HEK293T (cell line): Measurements from ENCODE around the gene NEK4.

Experiments used
- CTCF ChIA-PET: fragments of 350-600 bp; formaldehyde crosslinking; extraction: SDS; loops from one replicate; lab custom pipeline; 2021; ENCODE audit warnings: antibody characterized with exemption, inconsistent platforms; lab: Yijun Ruan, JAX
- POLR2A ChIA-PET: fragments of 350-600 bp; formaldehyde crosslinking; extraction: SDS; loops from one replicate; lab custom pipeline; 2020; ENCODE audit warnings: antibody characterized with exemption, inconsistent platforms; lab: Yijun Ruan, JAX
- DNase-seq: peaks from one replicate; pipeline ENCODE4 v3.0.0; 2012; ENCODE audit warnings: mixed read lengths; ENCODE audit errors: extremely low spot score
- ARNT ChIP-seq: fragments of 450-650 bp; IDR thresholded peaks from 2 replicates; pipeline ENCODE4 v1.6.1; 2017; ENCODE audit warnings: mild to moderate bottlenecking
- BHLHE40 ChIP-seq: fragments of 450-650 bp; IDR thresholded peaks from 2 replicates; pipeline ENCODE4 v1.6.1; 2016; ENCODE audit warnings: mild to moderate bottlenecking, moderate library complexity, borderline replicate concordance
- CTBP1 ChIP-seq: fragments of 450-650 bp; IDR thresholded peaks from 2 replicates; pipeline ENCODE4 v1.6.1; 2016; ENCODE audit warnings: borderline replicate concordance
- ELF4 ChIP-seq: fragments of 450-650 bp; IDR thresholded peaks from 2 replicates; pipeline ENCODE4 v1.6.1; 2017; ENCODE audit warnings: antibody characterized with exemption
- FOXA1 ChIP-seq: fragments of 450-650 bp; IDR thresholded peaks from 2 replicates; pipeline ENCODE4 v1.6.1; 2016; ENCODE audit warnings: mild to moderate bottlenecking
- FOXK2 ChIP-seq: fragments of 450-650 bp; IDR thresholded peaks from 2 replicates; pipeline ENCODE4 v1.6.1; 2016; ENCODE audit warnings: mild to moderate bottlenecking
- FOXM1 ChIP-seq: fragments of 450-650 bp; IDR thresholded peaks from 2 replicates; pipeline ENCODE4 v1.6.1; 2017; ENCODE audit warnings: mild to moderate bottlenecking, borderline replicate concordance
- HDGF ChIP-seq: fragments of 450-650 bp; IDR thresholded peaks from 2 replicates; pipeline ENCODE4 v1.6.1; 2017; ENCODE audit warnings: antibody characterized with exemption, borderline replicate concordance
- L3MBTL2 ChIP-seq: fragments of 450-650 bp; conservative IDR thresholded peaks from 2 replicates; pipeline ENCODE4 v1.6.1; 2016; ENCODE audit warnings: mild to moderate bottlenecking
- LEF1 ChIP-seq: fragments of 450-650 bp; IDR thresholded peaks from 2 replicates; pipeline ENCODE4 v1.6.1; 2017; ENCODE audit warnings: mild to moderate bottlenecking, borderline replicate concordance
- NFRKB ChIP-seq: fragments of 450-650 bp; IDR thresholded peaks from 2 replicates; pipeline ENCODE4 v1.6.1; 2016; ENCODE audit warnings: mild to moderate bottlenecking, moderate library complexity
- PKNOX1 ChIP-seq: fragments of 450-650 bp; IDR thresholded peaks from 2 replicates; pipeline ENCODE4 v1.6.1; 2016
- SP1 ChIP-seq: fragments of 450-650 bp; IDR thresholded peaks from 2 replicates; pipeline ENCODE4 v1.6.1; 2017
- SUZ12 ChIP-seq: fragments of 450-650 bp; IDR thresholded peaks from 2 replicates; pipeline ENCODE4 v1.6.1; 2016; ENCODE audit warnings: mild to moderate bottlenecking
- TARDBP ChIP-seq: fragments of 450-650 bp; IDR thresholded peaks from 2 replicates; pipeline ENCODE4 v1.6.1; 2016
- ZNF384 ChIP-seq: fragments of 450-650 bp; IDR thresholded peaks from 2 replicates; pipeline ENCODE4 v1.6.1; 2016

Gene NEK4

GRCh38 chr3:52788890-52789745 lies 18.4 kb upstream of the NEK4 start:
- no peak for TF ChIP-seq CTBP1
- no peak for TF ChIP-seq PKNOX1
- TF ChIP-seq BHLHE40, result no peak
- no peak for TF ChIP-seq ELF4
- TF ChIP-seq ARNT, result no peak
- no peak for TF ChIP-seq TARDBP
- no peak for TF ChIP-seq SP1
- no peak for TF ChIP-seq ZNF384
- DNase-seq, result no peak
- CTCF ChIA-PET, result no interaction called here
- POLR2A ChIA-PET, result interaction anchor here (3.2 to 4.8 kb wide), 2 partner anchors 18 kb away, joined by 13 to 17 read pairs; partner anchors contain the start of gene NEK4

GRCh38 chr3:52787672-52788625 lies 17.2 kb upstream of the NEK4 start:
- ChIA-PET POLR2A (interaction anchor here (4.8 kb wide), 1 partner anchor 17 kb away, joined by 17 read pairs; the partner anchor contains the start of gene NEK4), CTCF (interaction anchor here (0.7 to 1.2 kb wide), 2 partner anchors 12 to 33 kb away, joined by 3 to 4 read pairs; no protein-coding TSS in a partner anchor)
- no peak for TF ChIP-seq CTBP1
- no peak for TF ChIP-seq NFRKB
- no peak for TF ChIP-seq HDGF
- TF ChIP-seq FOXK2, result no peak
- no peak for TF ChIP-seq PKNOX1
- TF ChIP-seq BHLHE40, result no peak
- no peak for TF ChIP-seq ELF4
- no peak for TF ChIP-seq TARDBP
- TF ChIP-seq FOXM1, result no peak
- no peak for TF ChIP-seq FOXA1
- no peak for TF ChIP-seq ZNF384
- no peak for TF ChIP-seq SP1
- TF ChIP-seq SUZ12, result no peak
- no peak for TF ChIP-seq L3MBTL2
- no peak for TF ChIP-seq LEF1
- no peak for TF ChIP-seq ARNT
- DNase-seq, result no peak

- no peak for DNase-seq
- ChIA-PET POLR2A (interaction anchor here (4.8 kb wide), 1 partner anchor 16 kb away, joined by 17 read pairs; the partner anchor contains the start of gene NEK4), CTCF (interaction anchor here (0.7 to 1.2 kb wide), 2 partner anchors 11 to 34 kb away, joined by 3 to 4 read pairs; no protein-coding TSS in a partner anchor)
- TF ChIP-seq ARNT (no peak), BHLHE40 (no peak), FOXM1 (no peak), TARDBP (no peak), FOXK2 (no peak), ELF4 (no peak), PKNOX1 (no peak), FOXA1 (no peak), SUZ12 (no peak), NFRKB (no peak), LEF1 (no peak)
Measured at GRCh38 chr3:52787246-52787645, 16.5 kb upstream of the NEK4 start.

- ChIA-PET POLR2A (interaction anchor here (4.8 kb wide), 1 partner anchor 16 kb away, joined by 17 read pairs; the partner anchor contains the start of gene NEK4), CTCF (interaction anchor here (2.1 kb wide), 1 partner anchor 12 kb away, joined by 5 read pairs; no protein-coding TSS in a partner anchor)
- no peak for TF ChIP-seq FOXK2
- no peak for TF ChIP-seq ZNF384
- DNase-seq, result no peak
Measured at GRCh38 chr3:52786330-52787215, 15.8 kb upstream of the NEK4 start.
